ENCODE results near the gene SLC30A3. TPM values are rescaled to one million over a fixed set of nuclear protein-coding genes. Genes with fewer than 3 reads are reported as not detected.

The SLC30A3 gene
- total and polyA plus RNA-seq, 12 donors, result 4.3 to 35.8 (median 10.4) TPM

DNA sequence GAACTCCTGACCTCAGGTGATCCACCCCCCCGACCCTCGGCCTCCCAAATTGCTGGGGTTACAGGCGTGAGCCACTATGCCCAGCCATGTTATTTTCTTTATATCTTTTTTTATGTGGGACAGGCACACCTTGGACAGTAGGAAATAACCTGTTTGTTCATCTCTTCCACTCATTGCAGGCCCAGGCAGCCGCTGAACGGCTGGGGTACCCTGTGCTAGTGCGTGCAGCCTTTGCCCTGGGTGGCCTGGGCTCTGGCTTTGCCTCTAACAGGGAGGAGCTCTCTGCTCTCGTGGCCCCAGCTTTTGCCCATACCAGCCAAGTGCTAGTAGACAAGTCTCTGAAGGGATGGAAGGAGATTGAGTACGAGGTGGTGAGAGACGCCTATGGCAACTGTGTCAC is 37.3 kb downstream of the SLC30A3 start:
- H3K36me3 ChIP-seq, result peaks cover 0 to 100% (median 69%) of the 10 kb centered on the region in 9 donors
- 90 to 91% methylated on average over 9 of the region's 9 CpGs for WGBS, 2 donors
- no peak overlapping the region for H3K4me3 ChIP-seq
- no peak for ATAC-seq
- H3K27ac ChIP-seq, result no peak overlapping the region
- DNase-seq, result no peak
- intact Hi-C loops (cut with DNase I), result no loop called here
- H3K9me3 ChIP-seq, result no peaks in the 10 kb centered on the region
- no peaks in the 10 kb centered on the region for H3K27me3 ChIP-seq
- TF ChIP-seq, protein P1, sequence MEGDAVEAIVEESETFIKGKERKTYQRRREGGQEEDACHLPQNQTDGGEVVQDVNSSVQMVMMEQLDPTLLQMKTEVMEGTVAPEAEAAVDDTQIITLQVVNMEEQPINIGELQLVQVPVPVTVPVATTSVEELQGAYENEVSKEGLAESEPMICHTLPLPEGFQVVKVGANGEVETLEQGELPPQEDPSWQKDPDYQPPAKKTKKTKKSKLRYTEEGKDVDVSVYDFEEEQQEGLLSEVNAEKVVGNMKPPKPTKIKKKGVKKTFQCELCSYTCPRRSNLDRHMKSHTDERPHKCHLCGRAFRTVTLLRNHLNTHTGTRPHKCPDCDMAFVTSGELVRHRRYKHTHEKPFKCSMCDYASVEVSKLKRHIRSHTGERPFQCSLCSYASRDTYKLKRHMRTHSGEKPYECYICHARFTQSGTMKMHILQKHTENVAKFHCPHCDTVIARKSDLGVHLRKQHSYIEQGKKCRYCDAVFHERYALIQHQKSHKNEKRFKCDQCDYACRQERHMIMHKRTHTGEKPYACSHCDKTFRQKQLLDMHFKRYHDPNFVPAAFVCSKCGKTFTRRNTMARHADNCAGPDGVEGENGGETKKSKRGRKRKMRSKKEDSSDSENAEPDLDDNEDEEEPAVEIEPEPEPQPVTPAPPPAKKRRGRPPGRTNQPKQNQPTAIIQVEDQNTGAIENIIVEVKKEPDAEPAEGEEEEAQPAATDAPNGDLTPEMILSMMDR (IDR thresholded peaks at IDR 0.05), result no peak
- H3K4me1 ChIP-seq, result no peaks in the 10 kb centered on the region

DNA sequence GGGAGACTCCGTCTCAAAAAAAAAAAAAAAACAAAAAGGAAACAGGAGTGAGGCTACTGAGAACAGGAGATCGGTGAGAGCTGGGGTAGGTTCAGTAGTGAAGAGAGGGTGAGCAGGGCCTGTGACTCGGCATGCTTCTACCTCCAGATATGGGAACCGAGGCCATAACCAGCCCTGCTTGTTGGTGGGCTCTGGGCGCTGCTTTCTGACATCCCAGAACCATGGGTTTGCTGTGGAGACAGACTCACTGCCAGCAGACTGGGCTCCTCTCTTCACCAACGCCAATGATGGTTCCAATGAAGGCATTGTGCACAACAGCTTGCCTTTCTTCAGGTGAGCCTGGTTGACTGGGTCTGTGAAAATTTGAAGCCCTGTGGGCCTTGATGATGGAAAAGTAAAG is 39.4 kb downstream of the SLC30A3 start:
- Histone ChIP-seq H3K36me3 (peaks cover 0 to 98% (median 63%) of the 10 kb centered on the region in 9 donors), H3K9me3 (no peaks in the 10 kb centered on the region), H3K4me3 (no peak overlapping the region), H3K4me1 (no peaks in the 10 kb centered on the region), H3K27me3 (no peaks in the 10 kb centered on the region), H3K27ac (no peak overlapping the region)
- DNase-seq (no peak), ATAC-seq (no peak)
- intact Hi-C loops (cut with DNase I), result no loop called here
- 97 to 100% methylated on average over 6 of the region's 6 CpGs for WGBS, 2 donors
- TF ChIP-seq, protein P1 (IDR thresholded peaks at IDR 0.05), result no peak

DNA sequence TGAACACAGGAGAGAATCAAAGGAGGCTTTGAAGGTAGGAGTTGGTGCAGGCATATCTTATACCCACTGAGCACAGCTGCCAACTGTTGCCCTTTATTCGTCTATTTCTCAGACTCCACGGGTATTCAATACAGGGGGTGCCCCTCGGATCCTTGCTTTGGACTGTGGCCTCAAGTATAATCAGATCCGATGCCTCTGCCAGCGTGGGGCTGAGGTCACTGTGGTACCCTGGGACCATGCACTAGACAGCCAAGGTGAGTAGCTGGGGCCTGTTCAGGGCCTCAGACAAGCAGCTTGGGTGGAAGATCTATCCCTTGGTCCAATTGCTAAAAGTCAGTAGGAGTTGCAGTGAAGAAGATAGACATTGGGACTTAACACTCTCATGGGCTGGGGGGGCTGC is 40.4 kb downstream of the SLC30A3 start:
- DNase-seq, result no peak
- Histone ChIP-seq H3K4me3 (no peak overlapping the region), H3K9me3 (no peaks in the 10 kb centered on the region), H3K27ac (no peak overlapping the region), H3K36me3 (peaks cover 0 to 90% (median 54%) of the 10 kb centered on the region in 9 donors), H3K4me1 (peaks cover 0 to 10% (median 9%) of the 10 kb centered on the region in 9 donors), H3K27me3 (no peaks in the 10 kb centered on the region)
- intact Hi-C loops (cut with DNase I), result no loop called here
- TF ChIP-seq, protein P1 (IDR thresholded peaks at IDR 0.05), result no peak
- 95 to 98% methylated on average over 5 of the region's 5 CpGs for WGBS, 2 donors
- no peak for ATAC-seq

DNA sequence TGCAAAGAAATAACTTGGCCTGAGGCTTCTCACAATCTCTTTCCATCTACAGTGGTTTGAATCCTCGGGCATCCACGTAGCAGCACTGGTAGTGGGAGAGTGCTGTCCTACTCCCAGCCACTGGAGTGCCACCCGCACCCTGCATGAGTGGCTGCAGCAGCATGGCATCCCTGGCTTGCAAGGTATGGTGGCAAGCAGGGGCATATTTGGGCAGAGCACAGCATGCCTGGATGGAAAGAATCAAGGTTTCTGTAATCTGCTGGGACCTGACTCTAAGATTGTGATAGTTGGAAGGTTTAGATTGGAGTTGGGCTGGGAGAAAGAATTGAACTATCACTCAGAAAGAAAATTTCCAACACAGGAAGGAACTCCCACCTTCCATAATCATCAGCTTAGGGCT is 41.7 kb downstream of the SLC30A3 start:
- Histone ChIP-seq H3K36me3 (peaks cover 0 to 83% (median 43%) of the 10 kb centered on the region in 9 donors), H3K4me3 (no peak overlapping the region), H3K9me3 (no peaks in the 10 kb centered on the region), H3K27ac (no peak overlapping the region), H3K27me3 (no peaks in the 10 kb centered on the region), H3K4me1 (peaks cover 0 to 18% (median 15%) of the 10 kb centered on the region in 9 donors)
- ATAC-seq, result no peak
- DNase-seq, result no peak
- TF ChIP-seq, protein P1 (IDR thresholded peaks at IDR 0.05), result no peak
- intact Hi-C loops (cut with DNase I), result no loop called here
- WGBS, 2 donors, result 91 to 92% methylated on average over 3 of the region's 3 CpGs
